ENCODE data around the gene CACNB3. TPM values are rescaled to one million over a fixed set of nuclear protein-coding genes. Genes with fewer than 3 reads are reported as not detected.

The CACNB3 gene
- total and polyA plus RNA-seq, 9 of the 15 experiments (the other 6 are each of a cell fraction or from before 2014, with no cell fraction given): 0.24 to 2.0 (median 1.5) TPM

DNA sequence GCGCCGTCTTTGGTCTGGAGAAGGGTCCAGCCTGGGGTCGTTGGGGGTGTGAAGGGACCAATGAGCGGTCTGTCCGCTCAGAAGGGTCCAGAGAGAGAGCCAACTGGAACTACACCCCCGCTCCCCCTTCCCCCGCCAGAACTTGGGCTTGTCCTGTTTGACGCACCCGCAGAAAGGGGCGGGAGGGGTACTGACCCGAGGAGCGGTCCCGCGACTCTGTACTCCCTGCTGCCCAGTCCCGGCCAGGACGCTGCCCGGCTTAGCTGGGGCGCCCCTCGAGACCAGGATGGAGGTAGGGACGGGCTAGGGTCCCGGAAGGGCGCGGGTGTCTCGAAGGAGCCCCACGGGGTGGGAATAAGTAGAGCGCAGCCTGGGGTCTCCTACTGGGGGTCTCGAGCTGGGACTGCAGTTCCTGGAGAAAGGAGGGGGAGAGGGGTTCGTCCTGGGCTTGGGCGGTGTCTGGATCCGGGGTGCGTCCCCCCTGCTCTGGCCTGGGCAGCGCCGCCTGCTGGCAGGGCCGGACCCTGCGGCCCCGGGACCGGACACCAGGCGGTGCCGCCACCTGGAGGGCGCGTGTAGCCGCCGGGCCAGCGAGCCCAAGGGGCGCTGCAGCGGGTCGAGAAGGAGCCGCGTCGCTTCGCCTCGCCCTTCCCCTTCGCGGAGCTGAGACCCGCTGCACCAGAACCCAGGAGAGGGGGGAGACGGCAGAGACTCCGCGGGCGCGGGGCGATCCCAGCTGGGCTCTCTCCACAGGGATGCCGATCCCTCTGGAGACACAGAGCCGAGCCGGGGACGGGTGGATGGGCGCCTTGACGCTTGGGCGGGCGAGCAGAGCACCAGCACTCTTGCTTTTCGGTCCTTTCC, 3.8 kb upstream of the CACNB3 start (continued):
- TF ChIP-seq ARID1B (IDR thresholded peaks at IDR 0.05): 0 out of 2 replicates have a peak, but pooled peaks have one; percentile 26
- no peak for TF ChIP-seq RUNX1 (IDR thresholded peaks at IDR 0.05; ENCODE audit: low read depth)
- TF ChIP-seq CHCHD3 (CRISPR knock-in tag; IDR thresholded peaks at IDR 0.05): no peak
- TF ChIP-seq NR2C2 (CRISPR knock-in tag; IDR thresholded peaks at IDR 0.05): peak; percentile 48
- TF ChIP-seq NR2C2 (tag; IDR thresholded peaks at IDR 0.05): 0 out of 2 replicates have a peak, but pooled peaks have one; percentile 18
- peak; percentile 67 for TF ChIP-seq ESRRA (IDR thresholded peaks at IDR 0.05; ENCODE audit: borderline replicate concordance, low read depth)
- no peak for TF ChIP-seq ZNF445 (CRISPR knock-in tag; IDR thresholded peaks at IDR 0.05; ENCODE audit: low read depth)
- no peak for TF ChIP-seq HMG20A (CRISPR knock-in tag; conservative IDR thresholded peaks at IDR 0.05)
- no peak for TF ChIP-seq ZNF780A (CRISPR knock-in tag; IDR thresholded peaks at IDR 0.05)
- TF ChIP-seq STAT5A (IDR thresholded peaks at IDR 0.05; ENCODE audit: borderline replicate concordance, low read length): no peak; the same call in 1 of the 2 replicates
- no peak for TF ChIP-seq SP2 (IDR thresholded peaks at IDR 0.05; ENCODE audit: extremely low read depth, low read depth, low read length, poor library complexity, severe bottlenecking)
- peak; percentile 31; the same call in 1 of the 2 replicates for TF ChIP-seq PHF21A (IDR thresholded peaks at IDR 0.05; ENCODE audit: borderline replicate concordance, low read depth)
- TF ChIP-seq MTA2 (IDR thresholded peaks at IDR 0.05; ENCODE audit: low read depth): no peak
- TF ChIP-seq, protein P1, sequence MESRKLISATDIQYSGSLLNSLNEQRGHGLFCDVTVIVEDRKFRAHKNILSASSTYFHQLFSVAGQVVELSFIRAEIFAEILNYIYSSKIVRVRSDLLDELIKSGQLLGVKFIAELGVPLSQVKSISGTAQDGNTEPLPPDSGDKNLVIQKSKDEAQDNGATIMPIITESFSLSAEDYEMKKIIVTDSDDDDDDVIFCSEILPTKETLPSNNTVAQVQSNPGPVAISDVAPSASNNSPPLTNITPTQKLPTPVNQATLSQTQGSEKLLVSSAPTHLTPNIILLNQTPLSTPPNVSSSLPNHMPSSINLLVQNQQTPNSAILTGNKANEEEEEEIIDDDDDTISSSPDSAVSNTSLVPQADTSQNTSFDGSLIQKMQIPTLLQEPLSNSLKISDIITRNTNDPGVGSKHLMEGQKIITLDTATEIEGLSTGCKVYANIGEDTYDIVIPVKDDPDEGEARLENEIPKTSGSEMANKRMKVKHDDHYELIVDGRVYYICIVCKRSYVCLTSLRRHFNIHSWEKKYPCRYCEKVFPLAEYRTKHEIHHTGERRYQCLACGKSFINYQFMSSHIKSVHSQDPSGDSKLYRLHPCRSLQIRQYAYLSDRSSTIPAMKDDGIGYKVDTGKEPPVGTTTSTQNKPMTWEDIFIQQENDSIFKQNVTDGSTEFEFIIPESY (CRISPR knock-in tag; IDR thresholded peaks at IDR 0.05): peak; percentile 31
- TF ChIP-seq, protein P2, sequence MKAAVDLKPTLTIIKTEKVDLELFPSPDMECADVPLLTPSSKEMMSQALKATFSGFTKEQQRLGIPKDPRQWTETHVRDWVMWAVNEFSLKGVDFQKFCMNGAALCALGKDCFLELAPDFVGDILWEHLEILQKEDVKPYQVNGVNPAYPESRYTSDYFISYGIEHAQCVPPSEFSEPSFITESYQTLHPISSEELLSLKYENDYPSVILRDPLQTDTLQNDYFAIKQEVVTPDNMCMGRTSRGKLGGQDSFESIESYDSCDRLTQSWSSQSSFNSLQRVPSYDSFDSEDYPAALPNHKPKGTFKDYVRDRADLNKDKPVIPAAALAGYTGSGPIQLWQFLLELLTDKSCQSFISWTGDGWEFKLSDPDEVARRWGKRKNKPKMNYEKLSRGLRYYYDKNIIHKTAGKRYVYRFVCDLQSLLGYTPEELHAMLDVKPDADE (conservative IDR thresholded peaks at IDR 0.05; ENCODE audit: control insufficient read depth, low read depth, low read length): peak; percentile 79
- TF ChIP-seq COPS2 (conservative IDR thresholded peaks at IDR 0.05): no peak
- TF ChIP-seq, protein P3, sequence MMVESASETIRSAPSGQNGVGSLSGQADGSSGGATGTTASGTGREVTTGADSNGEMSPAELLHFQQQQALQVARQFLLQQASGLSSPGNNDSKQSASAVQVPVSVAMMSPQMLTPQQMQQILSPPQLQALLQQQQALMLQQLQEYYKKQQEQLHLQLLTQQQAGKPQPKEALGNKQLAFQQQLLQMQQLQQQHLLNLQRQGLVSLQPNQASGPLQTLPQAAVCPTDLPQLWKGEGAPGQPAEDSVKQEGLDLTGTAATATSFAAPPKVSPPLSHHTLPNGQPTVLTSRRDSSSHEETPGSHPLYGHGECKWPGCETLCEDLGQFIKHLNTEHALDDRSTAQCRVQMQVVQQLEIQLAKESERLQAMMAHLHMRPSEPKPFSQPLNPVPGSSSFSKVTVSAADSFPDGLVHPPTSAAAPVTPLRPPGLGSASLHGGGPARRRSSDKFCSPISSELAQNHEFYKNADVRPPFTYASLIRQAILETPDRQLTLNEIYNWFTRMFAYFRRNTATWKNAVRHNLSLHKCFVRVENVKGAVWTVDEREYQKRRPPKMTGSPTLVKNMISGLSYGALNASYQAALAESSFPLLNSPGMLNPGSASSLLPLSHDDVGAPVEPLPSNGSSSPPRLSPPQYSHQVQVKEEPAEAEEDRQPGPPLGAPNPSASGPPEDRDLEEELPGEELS (CRISPR knock-in tag; IDR thresholded peaks at IDR 0.05; ENCODE audit: borderline replicate concordance): no peak
- TF ChIP-seq EHMT2 (IDR thresholded peaks at IDR 0.05): no peak
- no peak for TF ChIP-seq MEF2D (tag; conservative IDR thresholded peaks at IDR 0.05; ENCODE audit: low read depth)
- TF ChIP-seq CCAR2 (IDR thresholded peaks at IDR 0.05; ENCODE audit: low read depth, low read length): no peak
- peak; percentile 33; the same call in 1 of the 2 replicates for TF ChIP-seq ZNF12 (CRISPR knock-in tag; IDR thresholded peaks at IDR 0.05)
- 0 out of 2 replicates have a peak, but pooled peaks have one; percentile 19 for TF ChIP-seq NCOR1 (IDR thresholded peaks at IDR 0.05)
- TF ChIP-seq CREB1 (IDR thresholded peaks at IDR 0.05): no peak
- peak; percentile 72 for TF ChIP-seq CREB1 (CRISPR knock-in tag; IDR thresholded peaks at IDR 0.05)
- no peak for TF ChIP-seq PTTG1 (tag; IDR thresholded peaks at IDR 0.05; ENCODE audit: low read depth)
